T-helper 1 cell (primary cell): Measurements from ENCODE around the gene ZNF221.
A peak's percentile ranks its signal among the peaks of the same experiment; 100 is the strongest.

Experiments used
- DNase-seq, 5 donors: peaks; one replicate each; pipeline ENCODE4 v3.0.0-alpha.2; 2012 to 2020

Gene ZNF221

GRCh38 chr19:43960411-43960810 is 9.4 kb downstream of the ZNF221 start:
- DNase-seq: no peak

GRCh38 chr19:43966079-43966694 is 15.2 kb downstream of the ZNF221 start:
- DNase-seq: no peak

GRCh38 chr19:43976732-43977131 is 25.7 kb downstream of the ZNF221 start:
- DNase-seq: no peak

- DNase-seq: no peak
Measured at GRCh38 chr19:43983544-43983911, 32.5 kb downstream of the ZNF221 start.

- peak; percentile 37 to 76 (median 56) for DNase-seq
Measured at GRCh38 chr19:43983912-43984686, 33.1 kb downstream of the ZNF221 start, which contains the start of gene ZNF155. ZNF155 (plus strand) TSS chr19:43984188; CDS start chr19:43988544, 4,356 bp downstream.

- no peak for DNase-seq
Measured at GRCh38 chr19:43984687-43985000, 33.6 kb downstream of the ZNF221 start.

- no peak for DNase-seq
Measured at GRCh38 chr19:43997631-43998290, 46.7 kb downstream of the ZNF221 start.

GRCh38 chr19:44002212-44002565 is 51.2 kb downstream of the ZNF221 start:
- no peak for DNase-seq

GRCh38 chr19:44002566-44003460 is 51.8 kb downstream of the ZNF221 start, which contains the start of gene ZNF230:
ZNF230 (plus strand) TSS chr19:44002957; CDS start chr19:44007079, 4,122 bp downstream.
- DNase-seq: peak; percentile 60 to 94 (median 77)

GRCh38 chr19:44003461-44004009 is 52.5 kb downstream of the ZNF221 start:
- peak in 1 of 5 donors; percentile 39 for DNase-seq

- DNase-seq: no peak
Measured at GRCh38 chr19:44005973-44006372, 54.9 kb downstream of the ZNF221 start.

GRCh38 chr19:44007473-44007872 is 56.4 kb downstream of the ZNF221 start:
- no peak for DNase-seq

- no peak for DNase-seq
Measured at GRCh38 chr19:44010468-44010867, 59.4 kb downstream of the ZNF221 start.
